Endodermal cell (in vitro differentiated cells): ENCODE measurements around the gene ZSWIM8. TPM values are rescaled to one million over a fixed set of nuclear protein-coding genes. Genes with fewer than 3 reads are reported as not detected.

Experiments used
- DNase-seq: peaks from one replicate; pipeline ENCODE4 v3.0.0-alpha.2; 2017
- H3K27ac ChIP-seq: 2 replicates; pipeline ENCODE4 v1.5.1; 2013; ENCODE audit warnings: mild to moderate bottlenecking, low read depth, low read length, moderate library complexity
- H3K27me3 ChIP-seq: 2 replicates; pipeline ENCODE4 v1.6.1; 2013; ENCODE audit warnings: mild to moderate bottlenecking, low read length, moderate library complexity; ENCODE audit not compliant: insufficient read depth, control insufficient read depth, poor library complexity, severe bottlenecking
- H3K36me3 ChIP-seq: 2 replicates; pipeline ENCODE4 v1.7.0; 2013; ENCODE audit warnings: mild to moderate bottlenecking, low read length, moderate library complexity; ENCODE audit not compliant: control insufficient read depth, insufficient read depth
- H3K4me1 ChIP-seq: one replicate; pipeline ENCODE4 v1.7.0; 2013; ENCODE audit warnings: low read length; ENCODE audit not compliant: control insufficient read depth, insufficient read depth
- H3K4me3 ChIP-seq: 2 replicates; pipeline ENCODE4 v1.5.1; 2013; ENCODE audit warnings: mild to moderate bottlenecking, low read length, moderate library complexity
- H3K9ac ChIP-seq: 2 replicates; pipeline ENCODE4 v1.6.1; 2013; ENCODE audit warnings: mild to moderate bottlenecking, low read length, moderate library complexity; ENCODE audit not compliant: poor library complexity, severe bottlenecking; ENCODE audit errors: extremely low read depth
- H3K9me3 ChIP-seq: 2 replicates; pipeline ENCODE4 v1.6.1; 2013; ENCODE audit warnings: mild to moderate bottlenecking, low read length, moderate library complexity; ENCODE audit not compliant: control insufficient read depth
- H3K27ac Mint-ChIP-seq: 2 replicates; pipeline ENCODE4 v1.8.0; 2020; ENCODE audit warnings: mixed read lengths
- H3K27me3 Mint-ChIP-seq: 2 replicates; pipeline ENCODE4 v1.8.0; 2021; ENCODE audit warnings: mild to moderate bottlenecking, mixed read lengths; ENCODE audit not compliant: insufficient read depth
- H3K36me3 Mint-ChIP-seq: 2 replicates; pipeline ENCODE4 v1.8.0; 2020; ENCODE audit warnings: low read depth, mixed read lengths
- H3K4me1 Mint-ChIP-seq: 2 replicates; pipeline ENCODE4 v1.8.0; 2020; ENCODE audit warnings: mixed read lengths
- H3K4me3 Mint-ChIP-seq: 2 replicates; pipeline ENCODE4 v1.8.0; 2020; ENCODE audit warnings: mild to moderate bottlenecking, moderate library complexity, mixed read lengths
- H3K9me3 Mint-ChIP-seq: 2 replicates; pipeline ENCODE4 v1.8.0; 2020; ENCODE audit warnings: mild to moderate bottlenecking, mixed read lengths
- WGBS, 2 experiments: methylation state at CpG; one replicate each; pipeline versions ENCODE4 v1.1.5 to v1.1.7; 2013; ENCODE audit warnings: missing lambda C conversion rate in 2 of 2, mixed read lengths in 1 of 2; ENCODE audit not compliant: insufficient coverage in 1 of 2, insufficient read length in 1 of 2; 5-methylcytosine and 5-hydroxymethylcytosine counted together
- total RNA-seq, 2 donors: library from RNA; stranded (reverse); fragmentation: NEBNext Ultra II Directional in 1 of 2; extraction: Animal tissue kit (Norgen Biotek cat#: 25700) in 1 of 2; gene quantifications; 2 replicates in 1 of 2; 3 replicates in 1 of 2; pipeline ENCODE4 v1.2.1, GENCODE V29; 2021
- TF ChIP-seq, protein P1 (sequence below): fragments of 200-600 bp; sonication (generic); conservative IDR thresholded peaks from 2 replicates; pipeline ENCODE4 v1.5.0; 2021; ENCODE audit warnings: antibody characterized with exemption, mild to moderate bottlenecking

ZSWIM8 gene
- total RNA-seq, 2 donors from 2014 or later = 75.9 to 79.8 TPM

DNA sequence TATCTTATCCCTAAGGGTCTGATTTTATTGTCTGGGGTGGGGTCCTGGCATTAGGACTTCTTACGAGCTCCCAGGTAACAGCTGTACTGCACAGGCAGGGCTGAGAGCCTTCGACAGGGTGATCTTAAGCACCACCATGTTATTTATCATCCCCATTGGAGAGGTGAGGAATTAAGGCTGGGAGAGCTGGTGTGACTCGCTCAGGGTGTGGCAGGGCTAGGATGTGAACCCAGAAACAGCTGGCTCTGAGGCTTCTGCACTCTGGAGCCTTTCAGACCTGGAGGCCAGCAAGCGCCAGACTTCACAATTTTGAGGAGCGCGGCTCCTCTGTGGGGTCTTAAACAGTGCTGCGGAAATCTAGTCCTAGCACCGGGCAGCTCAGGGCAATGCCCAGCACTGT is 53.4 kb downstream of the ZSWIM8 start:
- Mint-ChIP-seq H3K4me1 (no peaks in the 10 kb centered on the region), H3K9me3 (no peaks in the 10 kb centered on the region), H3K27ac (no peak overlapping the region), H3K4me3 (no peak overlapping the region), H3K27me3 (no peaks in the 10 kb centered on the region), H3K36me3 (peaks cover 24% of the 10 kb centered on the region)
- H3K9ac ChIP-seq = no peak overlapping the region
- TF ChIP-seq, protein P1, sequence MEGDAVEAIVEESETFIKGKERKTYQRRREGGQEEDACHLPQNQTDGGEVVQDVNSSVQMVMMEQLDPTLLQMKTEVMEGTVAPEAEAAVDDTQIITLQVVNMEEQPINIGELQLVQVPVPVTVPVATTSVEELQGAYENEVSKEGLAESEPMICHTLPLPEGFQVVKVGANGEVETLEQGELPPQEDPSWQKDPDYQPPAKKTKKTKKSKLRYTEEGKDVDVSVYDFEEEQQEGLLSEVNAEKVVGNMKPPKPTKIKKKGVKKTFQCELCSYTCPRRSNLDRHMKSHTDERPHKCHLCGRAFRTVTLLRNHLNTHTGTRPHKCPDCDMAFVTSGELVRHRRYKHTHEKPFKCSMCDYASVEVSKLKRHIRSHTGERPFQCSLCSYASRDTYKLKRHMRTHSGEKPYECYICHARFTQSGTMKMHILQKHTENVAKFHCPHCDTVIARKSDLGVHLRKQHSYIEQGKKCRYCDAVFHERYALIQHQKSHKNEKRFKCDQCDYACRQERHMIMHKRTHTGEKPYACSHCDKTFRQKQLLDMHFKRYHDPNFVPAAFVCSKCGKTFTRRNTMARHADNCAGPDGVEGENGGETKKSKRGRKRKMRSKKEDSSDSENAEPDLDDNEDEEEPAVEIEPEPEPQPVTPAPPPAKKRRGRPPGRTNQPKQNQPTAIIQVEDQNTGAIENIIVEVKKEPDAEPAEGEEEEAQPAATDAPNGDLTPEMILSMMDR = no peak
- peaks cover 42% of the 10 kb centered on the region for H3K36me3 ChIP-seq
- no peak for DNase-seq
- no peaks in the 10 kb centered on the region for H3K27me3 ChIP-seq
- no peak overlapping the region for H3K4me3 ChIP-seq
- no peak overlapping the region for H3K27ac ChIP-seq
- no peaks in the 10 kb centered on the region for H3K9me3 ChIP-seq
- WGBS, 2 experiments = 94 to 100% methylated on average over 5 to 8 of the region's 8 CpGs
- peaks cover 5% of the 10 kb centered on the region for H3K4me1 ChIP-seq

DNA sequence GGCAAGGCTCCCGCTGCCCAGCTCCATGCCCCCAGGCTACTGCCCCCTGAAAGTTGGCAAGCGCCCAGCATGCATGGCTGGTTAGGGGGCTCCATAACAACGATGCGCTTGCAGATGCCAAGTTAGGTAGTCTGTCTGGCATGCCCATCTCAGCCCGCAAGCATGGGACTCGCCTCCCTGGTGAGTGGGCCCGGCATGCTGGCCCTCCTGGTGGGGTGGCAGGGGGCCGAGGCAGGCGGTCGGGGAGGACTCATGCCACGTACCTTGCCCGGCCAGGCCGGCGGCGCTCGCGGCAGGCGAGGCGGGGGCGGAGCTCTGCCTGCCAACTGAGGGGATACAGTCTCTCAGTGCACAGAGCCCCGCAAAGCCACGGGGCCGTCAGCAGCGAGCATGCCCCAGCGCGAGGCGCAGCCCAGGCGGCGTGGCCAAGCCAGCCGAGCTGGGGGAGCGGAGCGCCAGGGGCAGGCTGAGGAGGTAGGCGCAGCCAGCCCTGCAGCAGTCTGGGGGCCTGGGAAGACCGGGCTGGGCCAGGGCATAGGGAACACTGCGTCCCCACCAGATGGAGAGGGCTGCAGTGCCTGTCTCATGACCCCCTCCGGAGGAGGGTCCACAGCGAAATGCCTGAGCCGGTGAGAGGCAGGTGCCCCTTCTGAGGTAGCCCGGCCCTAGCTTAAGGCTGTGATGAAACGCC is 54.0 kb downstream of the ZSWIM8 start:
- no peaks in the 10 kb centered on the region for H3K27me3 Mint-ChIP-seq

DNA sequence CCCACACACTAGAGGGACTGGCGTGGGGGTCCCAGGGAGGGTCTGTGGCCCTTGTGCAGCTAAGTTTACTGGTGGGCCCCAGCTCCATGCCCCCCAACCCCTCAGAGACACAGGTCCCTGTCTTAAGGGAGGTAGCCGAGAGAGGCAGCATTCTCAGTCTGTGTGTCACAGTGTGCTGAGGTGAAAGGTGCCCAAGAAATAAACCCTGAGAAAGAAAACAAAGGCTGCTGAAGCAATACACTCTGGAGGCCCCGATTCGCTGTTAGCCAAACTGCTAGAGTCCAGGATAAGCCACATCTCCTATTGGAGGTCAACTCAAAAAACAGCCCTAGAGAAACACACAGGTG is 54.6 kb downstream of the ZSWIM8 start:
- no peak overlapping the region for H3K27ac Mint-ChIP-seq
- H3K36me3 ChIP-seq = peaks cover 51% of the 10 kb centered on the region
- 91 to 95% methylated on average over 3 to 4 of the region's 4 CpGs for WGBS, 2 experiments
- peaks cover 20% of the 10 kb centered on the region for H3K36me3 Mint-ChIP-seq
- H3K4me1 ChIP-seq = peaks cover 5% of the 10 kb centered on the region
- H3K4me3 ChIP-seq = no peak overlapping the region
- no peak overlapping the region for H3K9ac ChIP-seq
- H3K4me1 Mint-ChIP-seq = no peaks in the 10 kb centered on the region
- DNase-seq = no peak
- H3K9me3 ChIP-seq = no peaks in the 10 kb centered on the region
- H3K27ac ChIP-seq = no peak overlapping the region
- H3K27me3 ChIP-seq = no peaks in the 10 kb centered on the region
- TF ChIP-seq, protein P1 = no peak
- H3K4me3 Mint-ChIP-seq = no peak overlapping the region
- no peaks in the 10 kb centered on the region for H3K9me3 Mint-ChIP-seq
- no peaks in the 10 kb centered on the region for H3K27me3 Mint-ChIP-seq

More for the DNA sequence above, 54.0 kb downstream of the ZSWIM8 start:
- no peak overlapping the region for H3K4me3 Mint-ChIP-seq
- H3K4me1 Mint-ChIP-seq = no peaks in the 10 kb centered on the region
- peaks cover 47% of the 10 kb centered on the region for H3K36me3 ChIP-seq
- H3K4me1 ChIP-seq = peaks cover 5% of the 10 kb centered on the region
- H3K9me3 Mint-ChIP-seq = no peaks in the 10 kb centered on the region
- no peak overlapping the region for H3K27ac Mint-ChIP-seq
- TF ChIP-seq, protein P1 = no peak
- H3K27ac ChIP-seq = no peak overlapping the region
- H3K36me3 Mint-ChIP-seq = peaks cover 21% of the 10 kb centered on the region
- no peak overlapping the region for H3K4me3 ChIP-seq
- 92 to 94% methylated on average over 12 to 40 of the region's 40 CpGs for WGBS, 2 experiments
- no peak overlapping the region for H3K9ac ChIP-seq
- no peaks in the 10 kb centered on the region for H3K27me3 ChIP-seq
- no peak for DNase-seq
- H3K9me3 ChIP-seq = no peaks in the 10 kb centered on the region
